ENCODE data around the gene IFI27L1. TPM values are rescaled to one million over a fixed set of nuclear protein-coding genes. Genes with fewer than 3 reads are reported as not detected.

IFI27L1 gene
- total RNA-seq, 4 donors from 2014 or later = 3.4 to 9.3 (median 7.4) TPM

- 79% methylated on average over 3 of the region's 9 CpGs; no CpG with 5 or more reads in 1 of the 2 donors for WGBS, 2 donors (ENCODE audit: low coverage in 1 of 2)
- Histone ChIP-seq H3K27ac (no peak overlapping the region), H3K27me3 (no peaks in the 10 kb centered on the region), H3K4me1 (peaks cover 0 to 12% (median 0%) of the 10 kb centered on the region in 3 donors), H3K9me3 (no peaks in the 10 kb centered on the region), H3K4me3 (no peak overlapping the region), H3K36me3 (no peaks in the 10 kb centered on the region)
- no peak for TF ChIP-seq POLR2A (IDR thresholded peaks at IDR 0.05)
- TF ChIP-seq POLR2AphosphoS5 (IDR thresholded peaks at IDR 0.05) = no peak
- TF ChIP-seq EP300 (IDR thresholded peaks at IDR 0.05) = no peak
- TF ChIP-seq, protein P1, sequence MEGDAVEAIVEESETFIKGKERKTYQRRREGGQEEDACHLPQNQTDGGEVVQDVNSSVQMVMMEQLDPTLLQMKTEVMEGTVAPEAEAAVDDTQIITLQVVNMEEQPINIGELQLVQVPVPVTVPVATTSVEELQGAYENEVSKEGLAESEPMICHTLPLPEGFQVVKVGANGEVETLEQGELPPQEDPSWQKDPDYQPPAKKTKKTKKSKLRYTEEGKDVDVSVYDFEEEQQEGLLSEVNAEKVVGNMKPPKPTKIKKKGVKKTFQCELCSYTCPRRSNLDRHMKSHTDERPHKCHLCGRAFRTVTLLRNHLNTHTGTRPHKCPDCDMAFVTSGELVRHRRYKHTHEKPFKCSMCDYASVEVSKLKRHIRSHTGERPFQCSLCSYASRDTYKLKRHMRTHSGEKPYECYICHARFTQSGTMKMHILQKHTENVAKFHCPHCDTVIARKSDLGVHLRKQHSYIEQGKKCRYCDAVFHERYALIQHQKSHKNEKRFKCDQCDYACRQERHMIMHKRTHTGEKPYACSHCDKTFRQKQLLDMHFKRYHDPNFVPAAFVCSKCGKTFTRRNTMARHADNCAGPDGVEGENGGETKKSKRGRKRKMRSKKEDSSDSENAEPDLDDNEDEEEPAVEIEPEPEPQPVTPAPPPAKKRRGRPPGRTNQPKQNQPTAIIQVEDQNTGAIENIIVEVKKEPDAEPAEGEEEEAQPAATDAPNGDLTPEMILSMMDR (IDR thresholded peaks at IDR 0.05) = no peak
- ATAC-seq = no peak
These were observed 43.2 kb upstream of the IFI27L1 start for GRCh38 chr14:94037954-94038353.

DNA sequence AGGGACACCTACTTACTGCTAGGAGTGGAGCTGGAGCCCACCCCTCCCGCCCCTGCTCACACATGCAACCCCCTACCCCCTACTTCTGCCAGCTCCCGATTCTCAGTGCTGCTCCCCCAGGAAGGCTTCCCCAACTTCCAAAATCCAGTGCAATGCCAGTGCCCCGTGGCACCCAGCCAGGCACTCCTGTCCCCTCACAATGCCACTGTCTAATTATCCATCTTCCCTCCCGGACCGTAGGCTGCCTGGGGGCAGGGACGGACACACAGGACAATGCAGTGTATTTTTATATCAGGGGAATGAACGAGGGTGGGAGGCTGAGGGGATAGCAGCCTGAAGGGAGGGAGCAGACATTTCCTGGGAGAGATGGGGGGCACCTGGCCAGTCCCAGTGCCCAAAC, 42.6 kb upstream of the IFI27L1 start:
- no peak for ATAC-seq
- TF ChIP-seq EP300 (IDR thresholded peaks at IDR 0.05) (no peak), POLR2A (IDR thresholded peaks at IDR 0.05) (no peak), POLR2AphosphoS5 (IDR thresholded peaks at IDR 0.05) (no peak)
- TF ChIP-seq, protein P1 (IDR thresholded peaks at IDR 0.05) = no peak
- no peaks in the 10 kb centered on the region for H3K9me3 ChIP-seq
- no peaks in the 10 kb centered on the region for H3K27me3 ChIP-seq
- peaks cover 0 to 12% (median 0%) of the 10 kb centered on the region in 3 donors for H3K4me1 ChIP-seq
- H3K4me3 ChIP-seq = no peak overlapping the region
- WGBS, 2 donors (ENCODE audit: low coverage in 1 of 2) = no CpG with 5 or more reads among the region's 7 CpGs
- no peak overlapping the region for H3K27ac ChIP-seq
- peaks cover 0 to 3% of the 10 kb centered on the region in 2 donors for H3K36me3 ChIP-seq

- WGBS, 2 donors (ENCODE audit: low coverage in 1 of 2) = 100% methylated on average over 1 to 2 of the region's 11 CpGs
- no peak for ATAC-seq
- TF ChIP-seq, protein P1 (IDR thresholded peaks at IDR 0.05) = no peak
- TF ChIP-seq POLR2AphosphoS5 (IDR thresholded peaks at IDR 0.05) (no peak), POLR2A (IDR thresholded peaks at IDR 0.05) (no peak), EP300 (IDR thresholded peaks at IDR 0.05) (no peak)
- Histone ChIP-seq H3K9me3 (no peaks in the 10 kb centered on the region), H3K27ac (no peak overlapping the region), H3K27me3 (no peaks in the 10 kb centered on the region), H3K36me3 (peaks cover 0 to 8% of the 10 kb centered on the region in 2 donors), H3K4me3 (no peak overlapping the region), H3K4me1 (peaks cover 0 to 12% (median 0%) of the 10 kb centered on the region in 3 donors)
These were observed 42.0 kb upstream of the IFI27L1 start for GRCh38 chr14:94038921-94039629.

- Histone ChIP-seq H3K4me1 (peaks cover 0 to 12% (median 0%) of the 10 kb centered on the region in 3 donors), H3K36me3 (peaks cover 0 to 20% of the 10 kb centered on the region in 2 donors), H3K4me3 (no peak overlapping the region), H3K27me3 (no peaks in the 10 kb centered on the region), H3K27ac (no peak overlapping the region), H3K9me3 (no peaks in the 10 kb centered on the region)
- no peak for ATAC-seq
- TF ChIP-seq POLR2A (IDR thresholded peaks at IDR 0.05) = no peak
- TF ChIP-seq POLR2AphosphoS5 (IDR thresholded peaks at IDR 0.05) = no peak
- TF ChIP-seq EP300 (IDR thresholded peaks at IDR 0.05) = no peak
- TF ChIP-seq, protein P1 (IDR thresholded peaks at IDR 0.05) = no peak
- WGBS, 2 donors (ENCODE audit: low coverage in 1 of 2) = 80 to 91% methylated on average over 1 to 4 of the region's 5 CpGs
These were observed 40.9 kb upstream of the IFI27L1 start for GRCh38 chr14:94040247-94040646.

DNA sequence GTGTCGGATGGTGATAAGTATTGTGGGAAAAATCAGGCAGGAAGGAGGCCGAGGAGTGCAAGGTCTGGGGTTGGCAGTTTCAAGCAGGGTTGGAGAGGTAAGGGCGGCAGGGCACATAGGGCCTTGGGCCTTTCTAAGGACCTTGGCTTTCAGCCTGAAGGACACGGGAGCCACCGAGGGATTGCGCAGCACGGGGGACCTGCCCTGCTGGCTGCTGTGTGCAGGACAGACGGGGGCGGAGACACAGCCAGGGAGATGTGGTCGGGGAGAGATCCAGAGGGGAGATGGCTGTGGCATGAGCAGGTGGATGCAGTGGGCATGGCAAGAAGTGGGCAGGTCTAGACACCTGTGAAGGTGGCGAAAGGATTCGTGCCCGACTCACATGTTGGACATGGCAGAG, 40.3 kb upstream of the IFI27L1 start:
- Histone ChIP-seq H3K36me3 (peaks cover 0 to 26% of the 10 kb centered on the region in 2 donors), H3K27me3 (no peaks in the 10 kb centered on the region), H3K9me3 (no peaks in the 10 kb centered on the region), H3K4me1 (peaks cover 0 to 12% (median 0%) of the 10 kb centered on the region in 3 donors), H3K4me3 (no peak overlapping the region), H3K27ac (no peak overlapping the region)
- ATAC-seq = no peak
- WGBS, 2 donors (ENCODE audit: low coverage in 1 of 2) = 94 to 96% methylated on average over 10 to 13 of the region's 13 CpGs
- TF ChIP-seq, protein P1 (IDR thresholded peaks at IDR 0.05) = no peak
- no peak for TF ChIP-seq POLR2A (IDR thresholded peaks at IDR 0.05)
